Epithelial cell of esophagus (primary cell): Measurements from ENCODE around the gene EPHB2.
"Not testable (repeated sequence)": the region's sequence is repeated elsewhere in the genome, so short reads cannot be mapped to it uniquely, and the experiment has no call there.

ENCODE experiments used
- DNase-seq: peaks from one replicate; pipeline ENCODE4 v3.0.0; 2010; ENCODE audit warnings: low read depth
- H3K4me3 ChIP-seq: 2 replicates; pipeline ENCODE4 v1.5.1; 2011; ENCODE audit warnings: mild to moderate bottlenecking, low read length, control low read depth
- TF ChIP-seq, protein P1 (sequence below): IDR thresholded peaks from 2 replicates; pipeline ENCODE4 v1.5.1; 2011; ENCODE audit warnings: low read depth, mild to moderate bottlenecking, low read length, control low read depth, inconsistent platforms; ENCODE audit not compliant: insufficient read depth; ENCODE audit errors: missing control alignments

Gene EPHB2

DNA sequence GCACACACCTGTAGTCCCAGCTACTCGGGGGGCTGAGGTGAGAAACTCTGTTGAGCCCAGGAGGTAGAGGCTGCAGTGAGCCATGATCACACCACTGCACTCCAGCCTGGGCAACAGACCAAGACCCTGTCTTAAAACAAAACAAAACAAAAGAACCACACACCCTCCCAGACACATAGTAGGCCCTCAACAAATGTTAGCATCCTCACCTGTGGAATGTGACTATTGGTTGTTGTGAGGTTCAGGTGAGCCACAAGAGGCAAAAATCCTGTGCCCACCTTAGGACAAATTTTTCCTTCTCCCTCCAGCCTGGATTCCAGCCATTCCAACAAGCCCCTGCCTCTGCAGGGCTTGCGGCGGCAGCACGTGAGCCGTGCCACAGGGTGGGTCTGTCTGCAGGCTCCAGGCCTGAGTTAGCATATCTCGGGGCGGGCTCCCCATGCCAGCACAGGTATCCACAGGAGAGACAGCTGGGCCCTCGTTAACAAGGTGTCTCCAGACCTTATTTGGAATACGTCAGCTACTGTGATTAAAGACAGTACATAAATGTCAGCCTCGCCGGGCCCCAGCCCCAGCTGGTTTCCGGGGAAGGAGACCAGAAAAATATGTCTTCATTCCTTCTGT is 40.2 kb upstream of the EPHB2 start:
- H3K4me3 ChIP-seq: no peak overlapping the region
- TF ChIP-seq, protein P1, sequence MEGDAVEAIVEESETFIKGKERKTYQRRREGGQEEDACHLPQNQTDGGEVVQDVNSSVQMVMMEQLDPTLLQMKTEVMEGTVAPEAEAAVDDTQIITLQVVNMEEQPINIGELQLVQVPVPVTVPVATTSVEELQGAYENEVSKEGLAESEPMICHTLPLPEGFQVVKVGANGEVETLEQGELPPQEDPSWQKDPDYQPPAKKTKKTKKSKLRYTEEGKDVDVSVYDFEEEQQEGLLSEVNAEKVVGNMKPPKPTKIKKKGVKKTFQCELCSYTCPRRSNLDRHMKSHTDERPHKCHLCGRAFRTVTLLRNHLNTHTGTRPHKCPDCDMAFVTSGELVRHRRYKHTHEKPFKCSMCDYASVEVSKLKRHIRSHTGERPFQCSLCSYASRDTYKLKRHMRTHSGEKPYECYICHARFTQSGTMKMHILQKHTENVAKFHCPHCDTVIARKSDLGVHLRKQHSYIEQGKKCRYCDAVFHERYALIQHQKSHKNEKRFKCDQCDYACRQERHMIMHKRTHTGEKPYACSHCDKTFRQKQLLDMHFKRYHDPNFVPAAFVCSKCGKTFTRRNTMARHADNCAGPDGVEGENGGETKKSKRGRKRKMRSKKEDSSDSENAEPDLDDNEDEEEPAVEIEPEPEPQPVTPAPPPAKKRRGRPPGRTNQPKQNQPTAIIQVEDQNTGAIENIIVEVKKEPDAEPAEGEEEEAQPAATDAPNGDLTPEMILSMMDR: no peak
- no peak for DNase-seq

DNA sequence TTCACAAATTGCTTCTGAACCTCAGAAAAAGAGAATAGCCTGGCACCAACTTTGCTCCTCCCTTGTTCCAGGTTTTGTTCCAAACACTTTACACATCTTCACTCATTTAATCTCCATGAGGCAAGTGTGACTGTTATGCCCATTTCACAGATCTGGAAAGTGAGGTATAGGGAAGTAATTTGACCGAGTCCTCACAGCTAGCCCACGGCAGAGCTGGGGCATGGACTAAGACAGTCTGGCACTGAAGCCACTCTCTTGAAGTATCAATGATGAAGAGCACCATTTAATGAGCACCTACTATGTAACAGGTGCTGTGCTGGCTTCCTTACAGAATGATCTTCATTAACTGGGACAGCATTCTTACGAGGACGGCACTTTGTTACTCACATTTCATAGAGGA is 38.6 kb upstream of the EPHB2 start:
- TF ChIP-seq, protein P1: no peak
- no peak overlapping the region for H3K4me3 ChIP-seq
- DNase-seq: no peak

DNA sequence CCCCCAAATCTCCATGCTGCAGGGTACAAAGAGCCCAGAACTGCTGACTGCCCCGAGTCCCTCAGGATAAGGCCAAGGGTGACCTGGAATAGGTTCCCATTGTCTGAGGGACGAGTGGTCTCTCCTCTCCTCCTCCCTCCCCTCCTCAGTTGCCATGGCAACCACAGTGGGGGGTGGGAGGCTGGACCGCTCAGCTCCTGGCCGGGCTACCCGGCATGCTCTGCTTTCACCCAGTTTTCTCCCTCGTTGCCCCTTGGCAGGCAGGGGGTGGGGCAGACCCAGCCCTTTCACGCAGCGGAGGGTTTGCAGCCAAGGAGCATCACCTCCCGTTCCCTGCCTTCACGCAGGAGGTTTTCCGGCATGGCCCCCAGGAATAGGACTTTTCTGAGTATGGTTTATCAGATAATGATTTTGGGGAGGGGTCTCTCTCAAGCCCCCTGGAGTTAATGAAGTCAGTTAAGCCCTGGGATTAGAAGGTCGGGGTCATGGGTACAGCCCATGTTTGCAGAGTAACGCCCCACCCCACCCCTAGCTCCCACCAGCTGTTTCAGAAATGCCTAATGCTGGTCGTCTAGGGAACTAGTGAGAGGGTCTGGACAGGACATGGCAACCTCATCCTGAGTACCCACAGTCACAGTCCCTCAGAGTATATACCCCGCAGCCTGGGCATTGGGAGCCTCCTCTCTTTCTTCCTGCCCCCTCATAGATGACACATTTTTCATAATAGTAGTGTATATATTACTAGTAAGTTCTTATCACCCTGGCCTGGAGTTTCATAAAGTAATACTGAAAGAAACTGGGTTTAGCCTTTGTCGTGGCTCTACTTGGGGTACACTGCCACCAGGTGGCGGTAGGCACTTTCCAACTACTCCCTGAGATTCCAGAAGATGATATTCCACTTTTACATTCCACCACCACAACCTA is 36.9 kb upstream of the EPHB2 start:
- DNase-seq: peak; percentile 62
- H3K4me3 ChIP-seq: no peak overlapping the region
- TF ChIP-seq, protein P1: peak; percentile 85

DNA sequence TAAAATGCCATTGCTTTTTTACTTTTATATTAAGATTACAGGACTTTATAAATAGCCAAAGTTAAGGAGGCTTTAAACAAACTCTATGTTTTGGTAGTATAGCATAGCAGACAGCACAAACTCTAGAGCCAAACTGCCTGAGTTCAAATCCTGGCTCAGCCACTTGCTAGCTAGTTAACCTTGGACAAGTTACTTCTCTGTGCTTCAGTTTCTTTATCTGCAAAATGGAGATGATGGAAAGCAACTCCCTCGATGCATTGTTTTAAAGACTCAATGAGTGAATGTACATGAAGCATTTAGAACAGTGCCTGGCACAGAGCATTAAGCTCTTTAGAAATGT is 36.3 kb upstream of the EPHB2 start:
- TF ChIP-seq, protein P1: no peak
- no peak overlapping the region for H3K4me3 ChIP-seq

DNA sequence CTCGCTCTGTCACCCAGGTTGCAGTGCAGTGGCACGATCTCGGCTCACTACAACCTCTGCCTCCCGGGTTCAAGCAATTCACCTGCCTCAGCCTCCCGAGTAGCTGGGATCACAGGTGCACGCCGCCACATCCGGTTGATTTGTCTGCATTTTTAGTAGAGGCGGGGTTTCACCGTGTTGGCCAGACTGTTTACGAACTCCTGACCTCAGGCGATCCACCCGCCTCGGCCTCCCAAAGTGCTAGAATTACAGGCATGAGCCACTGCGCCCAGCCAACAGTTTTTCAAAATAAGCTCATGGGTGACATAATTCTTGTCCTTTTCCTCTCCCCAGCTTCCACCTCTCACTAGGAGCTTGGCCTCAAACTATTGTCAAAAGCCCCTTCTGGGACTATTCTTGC is 34.5 kb upstream of the EPHB2 start:
- not testable (repeated sequence) for H3K4me3 ChIP-seq, DNase-seq

More for the DNA sequence above, 36.3 kb upstream of the EPHB2 start:
- no peak for DNase-seq

DNA sequence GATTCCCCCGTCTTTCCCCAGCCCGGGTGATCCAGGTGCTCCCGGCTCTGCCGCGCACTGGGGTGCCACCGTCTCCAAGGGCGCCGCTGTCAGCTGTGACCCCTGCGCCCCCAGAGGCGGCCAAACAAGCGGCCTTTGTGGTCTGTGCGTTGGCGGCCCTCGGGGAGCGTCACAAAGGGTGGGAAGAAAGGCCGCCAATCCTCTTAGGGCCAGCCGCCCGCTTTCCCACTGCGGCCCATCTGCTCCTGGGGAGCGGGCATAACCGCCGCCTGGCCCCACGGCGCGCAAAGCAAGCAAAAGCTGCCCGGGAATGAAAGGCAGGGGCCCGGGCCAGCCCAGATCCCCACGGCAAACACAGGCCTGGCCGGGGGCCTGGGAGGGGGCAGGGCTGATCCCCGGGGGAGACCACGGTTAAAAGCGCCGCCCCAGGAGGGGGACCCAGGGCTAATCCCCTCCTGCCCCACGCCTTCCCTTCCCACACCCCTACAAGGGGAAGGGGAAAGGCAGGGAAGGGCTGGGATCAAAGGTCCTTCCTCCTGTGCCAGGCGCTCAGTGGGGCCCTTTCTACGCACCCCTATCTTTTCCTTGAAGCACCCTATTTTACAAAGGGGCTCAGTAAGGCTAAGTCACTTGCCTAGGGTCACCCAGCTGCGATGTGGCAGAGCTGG is 33.6 kb upstream of the EPHB2 start:
- TF ChIP-seq, protein P1: no peak
- H3K4me3 ChIP-seq: no peak overlapping the region
- DNase-seq: no peak
